GM23338 (cell line): ENCODE results near the gene PPP1R37. TPM values are rescaled to one million over a fixed set of nuclear protein-coding genes. Genes with fewer than 3 reads are reported as not detected.

Experiments
- ATAC-seq: fragments of 200-7000 bp; cut with Tn5 transposase; 3 replicates; pipeline ENCODE4 v1.9.1; 2020
- DNase-seq: peaks from one replicate; pipeline ENCODE4 v3.0.0-alpha.2; 2015; ENCODE audit warnings: low spot score
- H2AFZ ChIP-seq: fragments of 200-600 bp; sonication (generic); 2 replicates; pipeline ENCODE4 v1.8.0; 2016; ENCODE audit warnings: antibody characterized with exemption, mild to moderate bottlenecking, moderate library complexity
- H3F3A ChIP-seq: fragments of 200-600 bp; sonication (generic); replicated peaks from 2 replicates; pipeline ENCODE4 v1.8.0; 2017; ENCODE audit warnings: antibody characterized with exemption, mixed run types, low read depth
- H3K27ac ChIP-seq: fragments of 200-600 bp; sonication (generic); 2 replicates; pipeline ENCODE4 v1.6.1; 2016; ENCODE audit warnings: low read depth
- H3K27me3 ChIP-seq: fragments of 200-600 bp; sonication (generic); 2 replicates; pipeline ENCODE4 v1.8.0; 2016; ENCODE audit warnings: mild to moderate bottlenecking, mixed run types, moderate library complexity; ENCODE audit not compliant: insufficient read depth
- H3K36me3 ChIP-seq: fragments of 200-600 bp; sonication (generic); 2 replicates; pipeline ENCODE4 v1.8.0; 2016; ENCODE audit warnings: mild to moderate bottlenecking; ENCODE audit not compliant: insufficient read depth
- H3K4me1 ChIP-seq: fragments of 200-600 bp; sonication (generic); 2 replicates; pipeline ENCODE4 v1.8.0; 2016; ENCODE audit warnings: mild to moderate bottlenecking, moderate library complexity; ENCODE audit not compliant: insufficient read depth
- H3K4me2 ChIP-seq: fragments of 200-600 bp; sonication (generic); 2 replicates; pipeline ENCODE4 v1.7.1; 2017; ENCODE audit warnings: mixed run types
- H3K4me3 ChIP-seq: fragments of 200-600 bp; sonication (generic); 2 replicates; pipeline ENCODE4 v1.6.1; 2016; ENCODE audit warnings: mixed run types
- H3K79me2 ChIP-seq: fragments of 200-600 bp; sonication (generic); replicated peaks from 2 replicates; pipeline ENCODE4 v1.8.0; 2017; ENCODE audit warnings: mild to moderate bottlenecking; ENCODE audit not compliant: insufficient read depth
- H3K9me2 ChIP-seq: fragments of 200-600 bp; sonication (generic); 2 replicates; pipeline ENCODE4 v1.8.0; 2017; ENCODE audit not compliant: insufficient read depth
- H4K20me1 ChIP-seq: fragments of 200-600 bp; sonication (generic); replicated peaks from 2 replicates; pipeline ENCODE4 v1.8.0; 2017; ENCODE audit warnings: mild to moderate bottlenecking; ENCODE audit not compliant: insufficient read depth
- H3K27ac Mint-ChIP-seq: 2 replicates; pipeline ENCODE4 v1.8.0; 2020; ENCODE audit warnings: inconsistent platforms, mild to moderate bottlenecking, moderate library complexity, mixed read lengths
- H3K27me3 Mint-ChIP-seq: 3 replicates; pipeline ENCODE4 v1.8.0; 2022; ENCODE audit warnings: low read depth, mild to moderate bottlenecking, moderate library complexity, mixed read lengths, inconsistent platforms; ENCODE audit not compliant: insufficient read depth, poor library complexity
- H3K36me3 Mint-ChIP-seq: 3 replicates; pipeline ENCODE4 v1.8.0; 2021; ENCODE audit warnings: low read depth, mild to moderate bottlenecking, inconsistent platforms, moderate library complexity, mixed read lengths
- H3K4me1 Mint-ChIP-seq: 3 replicates; pipeline ENCODE4 v1.8.0; 2020; ENCODE audit warnings: mild to moderate bottlenecking, inconsistent platforms, mixed read lengths
- H3K4me3 Mint-ChIP-seq: 3 replicates; pipeline ENCODE4 v1.8.0; 2021; ENCODE audit warnings: moderate library complexity, mild to moderate bottlenecking, inconsistent platforms, mixed read lengths
- H3K9me3 Mint-ChIP-seq: 3 replicates; pipeline ENCODE4 v1.8.0; 2020; ENCODE audit warnings: moderate library complexity, mild to moderate bottlenecking, inconsistent platforms, mixed read lengths
- CREB1 ChIP-seq: fragments of 250-450 bp; sonication (Bioruptor Pico); IDR thresholded peaks from 2 replicates; pipeline ENCODE4 v1.5.0; 2020; ENCODE audit warnings: low read depth, mild to moderate bottlenecking, moderate library complexity
- EZH2 ChIP-seq: fragments of 200-600 bp; sonication (generic); IDR thresholded peaks from one replicate; pipeline ENCODE4 v1.8.0; 2017; ENCODE audit warnings: antibody characterized with exemption, mild to moderate bottlenecking, low read depth; ENCODE audit not compliant: unreplicated experiment
- EZH2phosphoT487 ChIP-seq: fragments of 200-600 bp; sonication (generic); IDR thresholded peaks from one replicate; pipeline ENCODE4 v1.8.1; 2018; ENCODE audit warnings: antibody characterized with exemption; ENCODE audit not compliant: unreplicated experiment
- JUNB ChIP-seq: IDR thresholded peaks from one replicate; pipeline ENCODE4 v1.6.1; 2016; ENCODE audit warnings: antibody characterized with exemption; ENCODE audit not compliant: unreplicated experiment
- POLR2AphosphoS5 ChIP-seq: IDR thresholded peaks from 2 replicates; pipeline ENCODE4 v1.6.1; 2016; ENCODE audit warnings: antibody characterized with exemption, low read depth
- ZNF114 ChIP-seq: fragments of 250-450 bp; sonication (Bioruptor Pico); IDR thresholded peaks from 2 replicates; pipeline ENCODE4 v1.5.0; 2020; ENCODE audit warnings: mild to moderate bottlenecking, moderate library complexity
- polyA plus RNA-seq: library from polyadenylated mRNA; unstranded; fragments of >200 nt; fragmentation: Nextera tagmentation; extraction: Ambion mirVana; gene quantifications from 2 replicates; pipeline ENCODE4 v1.2.1, GENCODE V29; 2016
- total RNA-seq: library from RNA; depleted of rRNA; stranded (reverse); fragments of >200 nt; shearing (Covaris generic); gene quantifications from 2 replicates; pipeline ENCODE4 v1.2.3, GENCODE V29; 2014
- TF ChIP-seq, protein P1 (sequence below): fragments of 250-450 bp; sonication (Bioruptor Pico); IDR thresholded peaks from 2 replicates; pipeline ENCODE4 v1.5.0; 2020; ENCODE audit warnings: mild to moderate bottlenecking, moderate library complexity
- TF ChIP-seq, protein P2 (sequence below), 2 experiments: fragments of 200-600 bp in 1 of 2; sonication (generic) in 1 of 2; conservative IDR thresholded peaks; 2 replicates each; pipeline versions ENCODE4 v1.5.1 to v1.6.1; 2016 to 2017; ENCODE audit warnings: antibody characterized with exemption in 2 of 2, low read depth in 2 of 2, mild to moderate bottlenecking in 2 of 2, moderate library complexity in 1 of 2

Gene PPP1R37
- total and polyA plus RNA-seq, 2 experiments from 2014 or later = 6.9 to 47.2 TPM

DNA sequence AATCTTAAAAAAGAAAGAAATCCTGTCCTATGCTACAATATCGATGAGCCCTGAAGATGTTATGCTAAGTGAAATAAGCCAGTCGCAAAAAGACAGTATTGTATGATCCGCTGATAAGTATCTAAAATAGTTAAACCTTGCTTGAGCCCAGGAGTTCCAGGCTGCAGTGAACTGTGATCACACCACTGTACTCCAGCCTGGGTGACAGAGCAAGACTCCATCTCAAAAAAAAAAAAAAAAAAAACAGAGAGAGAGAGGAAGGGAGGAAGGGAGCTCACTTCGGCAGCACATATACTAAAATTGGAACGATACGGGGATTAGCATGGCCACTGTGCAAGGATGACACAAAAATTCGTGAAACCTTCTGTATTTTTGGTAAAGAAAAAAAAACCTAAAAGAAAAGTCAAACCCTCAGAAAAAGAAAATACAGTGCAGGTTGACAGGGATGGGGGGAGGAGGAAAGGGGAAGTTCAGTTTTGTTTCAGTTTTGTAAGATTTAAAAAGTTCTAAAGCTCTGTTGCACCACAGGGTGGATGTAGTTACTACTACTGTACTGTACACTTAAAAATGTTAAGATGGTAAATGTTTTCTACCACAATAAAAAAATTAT lies 45.7 kb upstream of the PPP1R37 start (continued):
- TF ChIP-seq, protein P1, sequence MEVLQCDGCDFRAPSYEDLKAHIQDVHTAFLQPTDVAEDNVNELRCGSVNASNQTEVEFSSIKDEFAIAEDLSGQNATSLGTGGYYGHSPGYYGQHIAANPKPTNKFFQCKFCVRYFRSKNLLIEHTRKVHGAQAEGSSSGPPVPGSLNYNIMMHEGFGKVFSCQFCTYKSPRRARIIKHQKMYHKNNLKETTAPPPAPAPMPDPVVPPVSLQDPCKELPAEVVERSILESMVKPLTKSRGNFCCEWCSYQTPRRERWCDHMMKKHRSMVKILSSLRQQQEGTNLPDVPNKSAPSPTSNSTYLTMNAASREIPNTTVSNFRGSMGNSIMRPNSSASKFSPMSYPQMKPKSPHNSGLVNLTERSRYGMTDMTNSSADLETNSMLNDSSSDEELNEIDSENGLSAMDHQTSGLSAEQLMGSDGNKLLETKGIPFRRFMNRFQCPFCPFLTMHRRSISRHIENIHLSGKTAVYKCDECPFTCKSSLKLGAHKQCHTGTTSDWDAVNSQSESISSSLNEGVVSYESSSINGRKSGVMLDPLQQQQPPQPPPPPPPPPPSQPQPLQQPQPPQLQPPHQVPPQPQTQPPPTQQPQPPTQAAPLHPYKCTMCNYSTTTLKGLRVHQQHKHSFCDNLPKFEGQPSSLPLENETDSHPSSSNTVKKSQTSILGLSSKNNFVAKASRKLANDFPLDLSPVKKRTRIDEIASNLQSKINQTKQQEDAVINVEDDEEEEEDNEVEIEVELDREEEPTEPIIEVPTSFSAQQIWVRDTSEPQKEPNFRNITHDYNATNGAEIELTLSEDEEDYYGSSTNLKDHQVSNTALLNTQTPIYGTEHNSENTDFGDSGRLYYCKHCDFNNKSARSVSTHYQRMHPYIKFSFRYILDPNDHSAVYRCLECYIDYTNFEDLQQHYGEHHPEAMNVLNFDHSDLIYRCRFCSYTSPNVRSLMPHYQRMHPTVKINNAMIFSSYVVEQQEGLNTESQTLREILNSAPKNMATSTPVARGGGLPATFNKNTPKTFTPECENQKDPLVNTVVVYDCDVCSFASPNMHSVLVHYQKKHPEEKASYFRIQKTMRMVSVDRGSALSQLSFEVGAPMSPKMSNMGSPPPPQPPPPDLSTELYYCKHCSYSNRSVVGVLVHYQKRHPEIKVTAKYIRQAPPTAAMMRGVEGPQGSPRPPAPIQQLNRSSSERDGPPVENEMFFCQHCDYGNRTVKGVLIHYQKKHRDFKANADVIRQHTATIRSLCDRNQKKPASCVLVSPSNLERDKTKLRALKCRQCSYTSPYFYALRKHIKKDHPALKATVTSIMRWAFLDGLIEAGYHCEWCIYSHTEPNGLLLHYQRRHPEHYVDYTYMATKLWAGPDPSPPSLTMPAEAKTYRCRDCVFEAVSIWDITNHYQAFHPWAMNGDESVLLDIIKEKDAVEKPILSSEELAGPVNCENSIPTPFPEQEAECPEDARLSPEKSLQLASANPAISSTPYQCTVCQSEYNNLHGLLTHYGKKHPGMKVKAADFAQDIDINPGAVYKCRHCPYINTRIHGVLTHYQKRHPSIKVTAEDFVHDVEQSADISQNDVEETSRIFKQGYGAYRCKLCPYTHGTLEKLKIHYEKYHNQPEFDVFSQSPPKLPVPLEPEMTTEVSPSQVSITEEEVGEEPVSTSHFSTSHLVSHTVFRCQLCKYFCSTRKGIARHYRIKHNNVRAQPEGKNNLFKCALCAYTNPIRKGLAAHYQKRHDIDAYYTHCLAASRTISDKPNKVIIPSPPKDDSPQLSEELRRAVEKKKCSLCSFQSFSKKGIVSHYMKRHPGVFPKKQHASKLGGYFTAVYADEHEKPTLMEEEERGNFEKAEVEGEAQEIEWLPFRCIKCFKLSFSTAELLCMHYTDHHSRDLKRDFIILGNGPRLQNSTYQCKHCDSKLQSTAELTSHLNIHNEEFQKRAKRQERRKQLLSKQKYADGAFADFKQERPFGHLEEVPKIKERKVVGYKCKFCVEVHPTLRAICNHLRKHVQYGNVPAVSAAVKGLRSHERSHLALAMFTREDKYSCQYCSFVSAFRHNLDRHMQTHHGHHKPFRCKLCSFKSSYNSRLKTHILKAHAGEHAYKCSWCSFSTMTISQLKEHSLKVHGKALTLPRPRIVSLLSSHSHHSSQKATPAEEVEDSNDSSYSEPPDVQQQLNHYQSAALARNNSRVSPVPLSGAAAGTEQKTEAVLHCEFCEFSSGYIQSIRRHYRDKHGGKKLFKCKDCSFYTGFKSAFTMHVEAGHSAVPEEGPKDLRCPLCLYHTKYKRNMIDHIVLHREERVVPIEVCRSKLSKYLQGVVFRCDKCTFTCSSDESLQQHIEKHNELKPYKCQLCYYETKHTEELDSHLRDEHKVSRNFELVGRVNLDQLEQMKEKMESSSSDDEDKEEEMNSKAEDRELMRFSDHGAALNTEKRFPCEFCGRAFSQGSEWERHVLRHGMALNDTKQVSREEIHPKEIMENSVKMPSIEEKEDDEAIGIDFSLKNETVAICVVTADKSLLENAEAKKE (CRISPR knock-in tag) = no peak
- no peak for TF ChIP-seq CREB1
- TF ChIP-seq, protein P2, sequence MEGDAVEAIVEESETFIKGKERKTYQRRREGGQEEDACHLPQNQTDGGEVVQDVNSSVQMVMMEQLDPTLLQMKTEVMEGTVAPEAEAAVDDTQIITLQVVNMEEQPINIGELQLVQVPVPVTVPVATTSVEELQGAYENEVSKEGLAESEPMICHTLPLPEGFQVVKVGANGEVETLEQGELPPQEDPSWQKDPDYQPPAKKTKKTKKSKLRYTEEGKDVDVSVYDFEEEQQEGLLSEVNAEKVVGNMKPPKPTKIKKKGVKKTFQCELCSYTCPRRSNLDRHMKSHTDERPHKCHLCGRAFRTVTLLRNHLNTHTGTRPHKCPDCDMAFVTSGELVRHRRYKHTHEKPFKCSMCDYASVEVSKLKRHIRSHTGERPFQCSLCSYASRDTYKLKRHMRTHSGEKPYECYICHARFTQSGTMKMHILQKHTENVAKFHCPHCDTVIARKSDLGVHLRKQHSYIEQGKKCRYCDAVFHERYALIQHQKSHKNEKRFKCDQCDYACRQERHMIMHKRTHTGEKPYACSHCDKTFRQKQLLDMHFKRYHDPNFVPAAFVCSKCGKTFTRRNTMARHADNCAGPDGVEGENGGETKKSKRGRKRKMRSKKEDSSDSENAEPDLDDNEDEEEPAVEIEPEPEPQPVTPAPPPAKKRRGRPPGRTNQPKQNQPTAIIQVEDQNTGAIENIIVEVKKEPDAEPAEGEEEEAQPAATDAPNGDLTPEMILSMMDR (conservative IDR thresholded peaks at IDR 0.05; ENCODE audit: low read depth in 2 of 2) = no peak
- no peak for TF ChIP-seq JUNB

DNA sequence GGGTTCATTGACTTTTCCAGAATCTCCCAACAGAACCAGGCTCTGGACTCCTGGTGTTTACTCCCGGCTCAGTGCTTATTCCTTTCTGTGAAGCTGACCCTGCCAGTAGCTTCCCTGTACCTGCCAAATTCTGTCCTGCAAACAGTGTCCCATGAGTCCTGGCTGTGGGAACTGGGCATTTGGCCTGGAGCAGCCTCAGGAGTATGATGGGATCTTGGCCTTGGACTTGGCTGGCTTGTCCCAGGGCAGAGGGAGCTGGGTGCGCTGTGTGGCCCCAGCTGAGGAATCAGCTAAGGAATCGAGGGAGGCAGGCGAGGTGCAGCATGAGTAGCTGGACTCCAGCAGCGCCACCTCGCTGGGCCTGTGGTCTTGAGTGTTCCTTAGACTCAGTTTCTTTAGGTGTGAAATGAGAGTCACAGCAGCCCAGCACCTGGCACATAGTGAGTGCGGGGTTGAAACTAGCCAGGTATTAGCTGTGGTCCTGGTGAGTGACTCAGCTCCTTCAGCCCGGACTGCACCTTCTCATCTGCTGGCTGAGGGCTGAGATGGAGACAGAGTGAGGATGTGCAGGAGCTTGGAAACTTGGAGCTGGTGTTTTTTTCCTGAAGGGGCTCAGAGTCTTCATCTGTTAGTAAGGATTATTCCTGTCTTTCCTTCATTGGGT lies 43.8 kb upstream of the PPP1R37 start:
- H3F3A ChIP-seq = 0 out of 2 replicates have a peak, but pooled peaks cover 4% of the 10 kb centered on the region
- no peak overlapping the region for H3K4me2 ChIP-seq
- TF ChIP-seq POLR2AphosphoS5 (no peak), EZH2 (no peak), ZNF114 (CRISPR knock-in tag) (no peak), EZH2phosphoT487 (no peak), CREB1 (no peak)
- Mint-ChIP-seq H3K9me3 (no peaks in the 10 kb centered on the region), H3K4me1 (no peaks in the 10 kb centered on the region), H3K27ac (peak overlapping the region; percentile 47; the same call in 1 of the 2 replicates), H3K4me3 (no peak overlapping the region), H3K36me3 (peaks cover 48% of the 10 kb centered on the region), H3K27me3 (peaks cover 5% of the 10 kb centered on the region)
- DNase-seq (no peak), ATAC-seq (no peak; the same call in 2 of the 3 replicates)
- no peaks in the 10 kb centered on the region for H3K27me3 ChIP-seq
- peaks cover 37% of the 10 kb centered on the region; the same call in 1 of the 2 replicates for H4K20me1 ChIP-seq
- no peaks in the 10 kb centered on the region for H3K9me2 ChIP-seq
- H3K79me2 ChIP-seq = peaks cover 70% of the 10 kb centered on the region
- no peak overlapping the region for H2AFZ ChIP-seq
- H3K27ac ChIP-seq = peak overlapping the region; percentile 47
- H3K4me1 ChIP-seq = no peaks in the 10 kb centered on the region
- H3K36me3 ChIP-seq = 0 out of 2 replicates have a peak, but pooled peaks cover 4% of the 10 kb centered on the region
- H3K4me3 ChIP-seq = no peak overlapping the region
